ENCODE results near the gene MYORG. TPM values are rescaled to one million over a fixed set of nuclear protein-coding genes. Genes with fewer than 3 reads are reported as not detected.

Gene MYORG
- total and polyA plus RNA-seq, 10 of the 15 experiments (the other 5 are each of a cell fraction or from before 2014, with no cell fraction given): 0.05 to 0.36 (median 0.10) TPM; not detected in 1

DNA sequence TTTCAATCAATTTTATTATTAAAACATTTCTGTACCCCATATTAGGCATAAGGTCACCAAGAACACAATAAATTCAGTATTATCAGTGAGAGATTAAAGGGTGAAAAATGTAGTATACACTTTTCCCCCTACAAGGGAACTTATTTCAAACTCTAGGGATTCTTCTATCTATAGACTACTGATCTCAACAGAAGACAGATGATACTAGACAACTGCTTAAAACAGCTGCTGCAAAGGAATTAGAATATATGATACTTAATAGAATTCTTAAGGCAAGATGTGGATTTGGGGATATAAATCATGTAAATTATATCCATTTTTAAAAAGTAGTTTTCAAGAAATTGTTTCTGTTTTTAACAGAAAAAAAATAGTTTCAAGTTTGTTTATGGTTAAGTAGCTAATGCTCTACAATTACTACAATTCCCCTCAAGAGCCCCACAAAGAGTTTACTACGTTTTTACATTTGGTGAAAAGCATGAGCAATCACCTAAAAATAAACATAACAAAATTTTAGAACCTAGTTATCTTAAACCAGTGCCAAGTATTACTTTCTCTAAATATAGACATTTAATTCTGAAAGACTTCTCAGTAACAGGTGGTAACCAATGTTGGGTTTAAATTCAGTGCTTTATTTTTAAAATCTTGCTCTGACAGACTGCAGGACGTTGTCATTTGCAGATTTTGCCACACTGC lies 53.7 kb downstream of the MYORG start:
- H3K79me2 ChIP-seq (ENCODE audit: control insufficient read depth, insufficient read depth, low read length): peaks cover 3% of the 10 kb centered on the region
- no peaks in the 10 kb centered on the region; the same call in 1 of the 2 replicates for H3K4me1 ChIP-seq (ENCODE audit: control insufficient read depth, insufficient read depth, low read length)
- H3K36me3 ChIP-seq (ENCODE audit: control insufficient read depth in 2 of 2, insufficient read depth in 2 of 2, low read length in 1 of 2): peaks cover 0 to 2% of the 10 kb centered on the region in 2 experiments; a peak in 2 of 4 replicates
- no peak for DNase-seq (ENCODE audit: low read depth, low spot score)
- H2AFZ ChIP-seq (ENCODE audit: control insufficient read depth, low read depth, low read length): peak overlapping the region; percentile 54
- TF ChIP-seq PAX8 (IDR thresholded peaks at IDR 0.05) (no peak), MEF2A (IDR thresholded peaks at IDR 0.05; ENCODE audit: insufficient read depth, low read depth, low read length) (0 out of 2 replicates have a peak, but pooled peaks have one; percentile 26)
- in situ Hi-C loops (cut with MboI): no loop called here
- no peaks in the 10 kb centered on the region for H3K9me3 ChIP-seq (replicated peaks; ENCODE audit: control insufficient read depth, insufficient read depth, low read length)
- no peak for FAIRE-seq
- ChIA-PET CTCF (interaction anchor here (1.0 kb wide), 1 partner anchor 12 kb away, joined by 3 read pairs; no protein-coding TSS in a partner anchor), POLR2A (no interaction called here), SMC1A (ENCODE audit: uncharacterized antibody, unreplicated experiment) (no interaction called here), RAD21 (ENCODE audit: unreplicated experiment) (no interaction called here)
- H3K4me3 ChIP-seq: no peak overlapping the region
- H3K27ac ChIP-seq (ENCODE audit: control insufficient read depth, insufficient read depth): no peak overlapping the region
- H3K9ac ChIP-seq (ENCODE audit: control insufficient read depth, insufficient read depth, low read length): no peak overlapping the region
- H3K27me3 ChIP-seq (replicated peaks in 1 of 2; ENCODE audit: control insufficient read depth in 2 of 2, insufficient read depth in 2 of 2, low read length in 1 of 2): no peaks in the 10 kb centered on the region
- BruUV-seq (replicated peaks): no TSS peak
- ATAC-seq: no peak; the same call in 2 of the 3 replicates
- H4K20me1 ChIP-seq (ENCODE audit: control insufficient read depth, insufficient read depth): no peaks in the 10 kb centered on the region
- H3K4me2 ChIP-seq (ENCODE audit: control insufficient read depth, insufficient read depth): no peak overlapping the region
- intact Hi-C loops (cut with micrococcal nuclease; ENCODE audit: unreplicated experiment): no loop called here
- WGBS (ENCODE audit: insufficient coverage, insufficient replicate concordance, low lambda C conversion rate, missing lambda C conversion rate): 2% methylated on average over 2 of the region's 2 CpGs

DNA sequence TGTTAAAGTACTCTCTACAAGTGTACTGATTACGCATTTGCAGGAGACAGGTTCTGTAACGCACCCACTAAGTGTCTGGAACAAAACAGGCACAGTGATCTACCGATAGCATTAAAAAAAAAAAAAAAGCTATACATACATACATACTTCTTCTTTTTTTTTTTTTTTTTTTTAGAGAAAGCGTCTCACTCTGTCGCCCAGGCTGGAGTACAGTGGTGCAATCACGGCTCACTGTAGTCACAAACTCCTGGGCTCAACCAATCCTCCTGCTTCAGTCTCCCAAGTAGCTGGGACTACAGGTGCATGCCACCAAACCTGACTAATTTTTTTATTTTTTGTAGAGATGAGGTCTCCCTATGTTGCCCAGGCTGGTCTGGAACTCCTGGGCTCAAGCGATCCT lies 55.2 kb downstream of the MYORG start:
- Histone ChIP-seq H4K20me1 (ENCODE audit: control insufficient read depth, insufficient read depth) (no peaks in the 10 kb centered on the region), H3K9ac (ENCODE audit: control insufficient read depth, insufficient read depth, low read length) (no peak overlapping the region), H3K4me1 (ENCODE audit: control insufficient read depth, insufficient read depth, low read length) (no peaks in the 10 kb centered on the region; the same call in 1 of the 2 replicates), H3K27me3 (replicated peaks in 1 of 2; ENCODE audit: control insufficient read depth in 2 of 2, insufficient read depth in 2 of 2, low read length in 1 of 2) (no peaks in the 10 kb centered on the region), H3K9me3 (replicated peaks; ENCODE audit: control insufficient read depth, insufficient read depth, low read length) (no peaks in the 10 kb centered on the region), H3K4me3 (no peak overlapping the region), H3K27ac (ENCODE audit: control insufficient read depth, insufficient read depth) (no peak overlapping the region), H3K4me2 (ENCODE audit: control insufficient read depth, insufficient read depth) (no peak overlapping the region), H3K36me3 (ENCODE audit: control insufficient read depth in 2 of 2, insufficient read depth in 2 of 2, low read length in 1 of 2) (peaks cover 0 to 2% of the 10 kb centered on the region in 2 experiments; a peak in 2 of 4 replicates), H2AFZ (ENCODE audit: control insufficient read depth, low read depth, low read length) (no peak overlapping the region; the same call in 1 of the 2 replicates), H3K79me2 (ENCODE audit: control insufficient read depth, insufficient read depth, low read length) (no peaks in the 10 kb centered on the region; the same call in 1 of the 2 replicates)
- ChIA-PET RAD21 (ENCODE audit: unreplicated experiment) (interaction anchor here (0.6 kb wide), 1 partner anchor 359 kb away, joined by 3 read pairs; no protein-coding TSS in a partner anchor), SMC1A (ENCODE audit: uncharacterized antibody, unreplicated experiment) (no interaction called here), POLR2A (interaction anchor here (0.6 to 0.7 kb wide), 3 partner anchors 10 to 125 kb away, joined by 3 to 6 read pairs (median 3); no protein-coding TSS in a partner anchor), CTCF (interaction anchor here (1.5 kb wide), 1 partner anchor 9 kb away, joined by 4 read pairs; no protein-coding TSS in a partner anchor)
- no TSS peak for BruUV-seq (replicated peaks)
- WGBS (ENCODE audit: insufficient coverage, insufficient replicate concordance, low lambda C conversion rate, missing lambda C conversion rate): 100% methylated on average over 4 of the region's 7 CpGs
- ATAC-seq (peak; percentile 36; the same call in 2 of the 3 replicates), DNase-seq (ENCODE audit: low read depth, low spot score) (no peak), FAIRE-seq (no peak)
- intact Hi-C loops (cut with micrococcal nuclease; ENCODE audit: unreplicated experiment) (no loop called here), in situ Hi-C loops (cut with MboI) (no loop called here)
- TF ChIP-seq, protein P1, sequence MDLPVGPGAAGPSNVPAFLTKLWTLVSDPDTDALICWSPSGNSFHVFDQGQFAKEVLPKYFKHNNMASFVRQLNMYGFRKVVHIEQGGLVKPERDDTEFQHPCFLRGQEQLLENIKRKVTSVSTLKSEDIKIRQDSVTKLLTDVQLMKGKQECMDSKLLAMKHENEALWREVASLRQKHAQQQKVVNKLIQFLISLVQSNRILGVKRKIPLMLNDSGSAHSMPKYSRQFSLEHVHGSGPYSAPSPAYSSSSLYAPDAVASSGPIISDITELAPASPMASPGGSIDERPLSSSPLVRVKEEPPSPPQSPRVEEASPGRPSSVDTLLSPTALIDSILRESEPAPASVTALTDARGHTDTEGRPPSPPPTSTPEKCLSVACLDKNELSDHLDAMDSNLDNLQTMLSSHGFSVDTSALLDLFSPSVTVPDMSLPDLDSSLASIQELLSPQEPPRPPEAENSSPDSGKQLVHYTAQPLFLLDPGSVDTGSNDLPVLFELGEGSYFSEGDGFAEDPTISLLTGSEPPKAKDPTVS (IDR thresholded peaks at IDR 0.05; ENCODE audit: low read depth, low read length): no peak
- no peak for TF ChIP-seq YBX1 (IDR thresholded peaks at IDR 0.05)
- no peak for TF ChIP-seq NBN (IDR thresholded peaks at IDR 0.05)
- no peak for TF ChIP-seq SMAD5 (IDR thresholded peaks at IDR 0.05; ENCODE audit: low read depth)
- no peak for TF ChIP-seq NFXL1 (IDR thresholded peaks at IDR 0.05; ENCODE audit: borderline replicate concordance)
- TF ChIP-seq EP300 (IDR thresholded peaks at IDR 0.05; ENCODE audit: borderline replicate concordance in 1 of 2, control insufficient read depth in 1 of 2, low read depth in 2 of 2, low read length in 2 of 2): no peak
- TF ChIP-seq FOS (IDR thresholded peaks at IDR 0.05; ENCODE audit: borderline replicate concordance, extremely low read depth, insufficient read length): no peak
- no peak for TF ChIP-seq SUPT20H (IDR thresholded peaks at IDR 0.05; ENCODE audit: borderline replicate concordance, control insufficient read depth, low read depth, low read length)
- TF ChIP-seq, protein P2, sequence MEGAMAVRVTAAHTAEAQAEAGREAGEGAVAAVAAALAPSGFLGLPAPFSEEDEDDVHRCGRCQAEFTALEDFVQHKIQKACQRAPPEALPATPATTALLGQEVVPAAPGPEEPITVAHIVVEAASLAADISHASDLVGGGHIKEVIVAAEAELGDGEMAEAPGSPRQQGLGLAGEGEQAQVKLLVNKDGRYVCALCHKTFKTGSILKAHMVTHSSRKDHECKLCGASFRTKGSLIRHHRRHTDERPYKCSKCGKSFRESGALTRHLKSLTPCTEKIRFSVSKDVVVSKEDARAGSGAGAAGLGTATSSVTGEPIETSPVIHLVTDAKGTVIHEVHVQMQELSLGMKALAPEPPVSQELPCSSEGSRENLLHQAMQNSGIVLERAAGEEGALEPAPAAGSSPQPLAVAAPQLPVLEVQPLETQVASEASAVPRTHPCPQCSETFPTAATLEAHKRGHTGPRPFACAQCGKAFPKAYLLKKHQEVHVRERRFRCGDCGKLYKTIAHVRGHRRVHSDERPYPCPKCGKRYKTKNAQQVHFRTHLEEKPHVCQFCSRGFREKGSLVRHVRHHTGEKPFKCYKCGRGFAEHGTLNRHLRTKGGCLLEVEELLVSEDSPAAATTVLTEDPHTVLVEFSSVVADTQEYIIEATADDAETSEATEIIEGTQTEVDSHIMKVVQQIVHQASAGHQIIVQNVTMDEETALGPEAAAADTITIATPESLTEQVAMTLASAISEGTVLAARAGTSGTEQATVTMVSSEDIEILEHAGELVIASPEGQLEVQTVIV (IDR thresholded peaks at IDR 0.05; ENCODE audit: borderline replicate concordance, partially characterized antibody): no peak
- TF ChIP-seq NR2F1 (conservative IDR thresholded peaks at IDR 0.05): no peak

All from GM12878 (cell line).